Endothelial cell of umbilical vein (primary cell): ENCODE results near the gene ITFG1.

ENCODE experiments used
- CTCF ChIP-seq, 2 donors: IDR thresholded peaks; 1 replicate in 1 of 2; 2 replicates in 1 of 2; pipeline ENCODE4 v1.5.1; 2011; ENCODE audit warnings: low read length in 2 of 2, mild to moderate bottlenecking in 2 of 2, moderate library complexity in 2 of 2, control low read depth in 1 of 2, inconsistent platforms in 1 of 2, low read depth in 1 of 2; ENCODE audit not compliant: insufficient read depth in 1 of 2; ENCODE audit errors: extremely low read depth in 1 of 2
- JUN ChIP-seq: IDR thresholded peaks from 2 replicates; pipeline ENCODE4 v1.6.1; 2011; ENCODE audit warnings: borderline replicate concordance, low read depth; ENCODE audit not compliant: insufficient read length, insufficient read depth
- MYC ChIP-seq: IDR thresholded peaks from one replicate; pipeline ENCODE4 v1.6.1; 2011; ENCODE audit warnings: mild to moderate bottlenecking, low read depth, low read length
- POLR2AphosphoS5 ChIP-seq: IDR thresholded peaks from 2 replicates; pipeline ENCODE4 v1.6.1; 2012; ENCODE audit warnings: low read depth, mild to moderate bottlenecking, control low read depth, low read length, moderate library complexity; ENCODE audit not compliant: insufficient read depth

GRCh38 chr16:47316442-47317015, 144.3 kb downstream of the ITFG1 start:
- TF ChIP-seq CTCF (IDR thresholded peaks at IDR 0.05; ENCODE audit: extremely low read depth in 1 of 2, insufficient read depth in 1 of 2, low read depth in 1 of 2, low read length in 2 of 2) (no peak), JUN (no peak), MYC (no peak), POLR2AphosphoS5 (no peak)
